Stomach smooth muscle (tissue), 2 donors: ENCODE measurements around the gene FATE1.

Experiments
- H3K27ac ChIP-seq: one replicate; pipeline ENCODE4 v1.7.0; 2013; ENCODE audit warnings: mild to moderate bottlenecking, low read length, inconsistent platforms
- H3K27me3 ChIP-seq, 2 donors: one replicate each; pipeline ENCODE4 v1.7.0; 2013; ENCODE audit warnings: low read length in 2 of 2; ENCODE audit not compliant: insufficient read depth in 2 of 2, control insufficient read depth in 1 of 2
- H3K36me3 ChIP-seq, 2 donors: one replicate each; pipeline ENCODE4 v1.7.0; 2013; ENCODE audit warnings: low read length in 2 of 2; ENCODE audit not compliant: control insufficient read depth in 2 of 2, insufficient read depth in 2 of 2
- H3K4me1 ChIP-seq: one replicate; pipeline ENCODE4 v1.7.0; 2013; ENCODE audit warnings: low read length; ENCODE audit not compliant: control insufficient read depth, insufficient read depth
- H3K4me3 ChIP-seq, 2 donors: one replicate each; pipeline ENCODE4 v1.7.0; 2013; ENCODE audit warnings: low read length in 2 of 2
- H3K9ac ChIP-seq, 2 donors: one replicate each; pipeline ENCODE4 v1.7.0; 2013; ENCODE audit warnings: low read length in 2 of 2, mild to moderate bottlenecking in 1 of 2
- H3K9me3 ChIP-seq, 2 donors: one replicate each; pipeline ENCODE4 v1.7.0; 2013; ENCODE audit warnings: low read length in 2 of 2; ENCODE audit not compliant: control insufficient read depth in 2 of 2
- donor health status: healthy.
- donor health status: Pancreatic carcinoma.

FATE1 gene, protein sequence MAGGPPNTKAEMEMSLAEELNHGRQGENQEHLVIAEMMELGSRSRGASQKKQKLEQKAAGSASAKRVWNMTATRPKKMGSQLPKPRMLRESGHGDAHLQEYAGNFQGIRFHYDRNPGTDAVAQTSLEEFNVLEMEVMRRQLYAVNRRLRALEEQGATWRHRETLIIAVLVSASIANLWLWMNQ

DNA sequence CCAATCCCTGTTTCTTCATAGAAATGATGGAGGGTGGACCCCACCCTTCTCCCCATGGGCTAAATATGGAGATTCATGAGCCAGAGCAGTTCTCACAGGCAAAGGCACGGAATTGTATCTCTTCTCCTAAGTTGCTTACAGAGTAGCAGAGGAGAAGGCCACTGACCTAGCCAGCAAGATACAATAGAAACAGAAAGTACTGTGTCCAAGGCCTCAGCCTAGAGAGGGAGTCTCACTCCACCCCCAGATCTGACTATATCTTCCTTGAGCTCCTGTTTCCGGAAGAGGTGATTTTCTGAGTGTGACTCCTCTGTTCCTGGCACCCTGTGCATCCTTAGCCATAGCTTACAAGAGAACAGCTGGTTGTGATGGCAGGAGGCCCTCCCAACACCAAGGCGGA, at the start of gene FATE1:
TSS of gene FATE1 (plus strand) at position 284 of the 400 bp plus-strand sequence. CDS start at position 369, 85 bp downstream.
- Histone ChIP-seq H3K36me3 (no peaks in the 10 kb centered on the region), H3K4me3 (no peak within 1 kb of the TSS), H3K9ac (no peak within 1 kb of the TSS), H3K4me1 (peaks cover 6% of the 10 kb centered on the region), H3K27ac (no peak within 1 kb of the TSS), H3K27me3 (peaks cover 0 to 13% of the 10 kb centered on the region in 2 donors), H3K9me3 (no peaks in the 10 kb centered on the region)

GRCh38 chrX:151675121-151675746, 40.6 kb upstream of the FATE1 start:
- H3K4me1 ChIP-seq: no peaks in the 10 kb centered on the region
- H3K27me3 ChIP-seq: peaks cover 0 to 13% of the 10 kb centered on the region in 2 donors
- H3K4me3 ChIP-seq: no peak overlapping the region
- no peaks in the 10 kb centered on the region for H3K36me3 ChIP-seq
- no peak overlapping the region for H3K9ac ChIP-seq
- peaks cover 0 to 8% of the 10 kb centered on the region in 2 donors for H3K9me3 ChIP-seq
- H3K27ac ChIP-seq: no peak overlapping the region

- H3K27ac ChIP-seq: no peak overlapping the region
- no peaks in the 10 kb centered on the region for H3K4me1 ChIP-seq
- H3K4me3 ChIP-seq: no peak overlapping the region
- no peak overlapping the region for H3K9ac ChIP-seq
- peaks cover 0 to 11% of the 10 kb centered on the region in 2 donors for H3K27me3 ChIP-seq
- H3K9me3 ChIP-seq: peaks cover 0 to 4% of the 10 kb centered on the region in 2 donors
- no peaks in the 10 kb centered on the region for H3K36me3 ChIP-seq
These were observed 39.6 kb upstream of the FATE1 start for GRCh38 chrX:151676196-151676595.

DNA sequence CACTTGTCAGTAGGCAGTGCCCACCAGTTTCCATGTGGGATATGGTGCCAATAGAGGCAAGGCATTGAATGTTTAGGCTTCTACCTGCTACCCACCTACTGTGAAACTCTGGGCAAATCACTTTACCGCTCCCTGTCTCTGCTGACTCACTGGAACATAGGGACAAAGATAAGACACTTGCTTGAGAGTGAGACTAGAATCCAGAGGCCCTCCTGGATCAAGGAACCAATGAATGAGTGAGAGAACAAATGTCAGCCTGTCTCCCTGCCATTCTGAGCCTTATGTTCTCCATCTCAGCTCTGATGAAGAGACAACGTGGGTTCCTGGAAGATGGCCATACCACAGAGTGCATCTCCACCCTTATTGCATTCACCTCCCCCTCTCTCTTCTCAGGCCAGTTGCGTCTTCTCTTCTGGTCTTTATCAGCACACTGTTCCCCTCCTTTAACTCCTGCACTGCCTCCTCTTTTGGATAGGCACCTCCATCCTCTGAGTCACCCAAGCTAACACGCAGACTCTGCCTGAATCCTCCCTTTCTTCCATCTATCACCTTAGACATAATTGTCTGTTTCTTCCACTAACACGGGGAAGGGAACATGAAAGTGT, 35.9 kb upstream of the FATE1 start:
- no peak overlapping the region for H3K27ac ChIP-seq
- H3K9ac ChIP-seq: no peak overlapping the region
- H3K9me3 ChIP-seq: peaks cover 0 to 4% of the 10 kb centered on the region in 2 donors
- H3K4me3 ChIP-seq: no peak overlapping the region
- peaks cover 0 to 8% of the 10 kb centered on the region in 2 donors for H3K27me3 ChIP-seq
- H3K4me1 ChIP-seq: no peaks in the 10 kb centered on the region
- no peaks in the 10 kb centered on the region for H3K36me3 ChIP-seq

GRCh38 chrX:151680805-151681204, 35.0 kb upstream of the FATE1 start:
- no peaks in the 10 kb centered on the region for H3K4me1 ChIP-seq
- no peak overlapping the region for H3K9ac ChIP-seq
- H3K9me3 ChIP-seq: peaks cover 0 to 4% of the 10 kb centered on the region in 2 donors
- H3K27ac ChIP-seq: no peak overlapping the region
- H3K27me3 ChIP-seq: peaks cover 0 to 6% of the 10 kb centered on the region in 2 donors
- no peak overlapping the region for H3K4me3 ChIP-seq
- H3K36me3 ChIP-seq: no peaks in the 10 kb centered on the region

GRCh38 chrX:151687635-151688034, 28.2 kb upstream of the FATE1 start:
- H3K9me3 ChIP-seq: no peaks in the 10 kb centered on the region
- no peak overlapping the region for H3K4me3 ChIP-seq
- no peak overlapping the region for H3K9ac ChIP-seq
- no peaks in the 10 kb centered on the region for H3K4me1 ChIP-seq
- no peaks in the 10 kb centered on the region for H3K36me3 ChIP-seq
- no peak overlapping the region for H3K27ac ChIP-seq
- peaks cover 0 to 3% of the 10 kb centered on the region in 2 donors for H3K27me3 ChIP-seq

GRCh38 chrX:151688695-151689094, 27.1 kb upstream of the FATE1 start:
- no peak overlapping the region for H3K4me3 ChIP-seq
- H3K9ac ChIP-seq: no peak overlapping the region
- H3K27me3 ChIP-seq: peaks cover 0 to 7% of the 10 kb centered on the region in 2 donors
- H3K36me3 ChIP-seq: no peaks in the 10 kb centered on the region
- no peaks in the 10 kb centered on the region for H3K4me1 ChIP-seq
- no peaks in the 10 kb centered on the region for H3K9me3 ChIP-seq
- H3K27ac ChIP-seq: no peak overlapping the region

DNA sequence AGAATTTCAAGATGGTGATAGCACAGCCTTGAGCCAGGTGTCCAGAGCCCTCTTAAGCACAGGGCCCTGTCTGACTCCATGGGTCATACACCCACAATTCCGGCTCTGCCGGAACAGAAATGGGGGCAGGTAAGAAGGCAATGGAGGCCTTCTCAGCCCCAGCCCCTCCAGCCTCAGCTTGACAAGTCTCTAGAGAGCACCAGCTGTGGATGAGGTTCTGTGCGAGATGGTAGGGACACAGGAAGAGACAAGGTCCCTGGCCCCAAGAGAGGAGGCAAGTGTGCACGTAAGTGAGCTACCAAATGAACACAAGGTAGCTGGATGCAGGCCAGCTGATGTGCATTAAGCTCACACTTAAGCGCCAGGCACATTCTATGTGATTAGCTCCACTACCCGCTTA, 23.0 kb upstream of the FATE1 start:
- no peak overlapping the region for H3K4me3 ChIP-seq
- H3K27me3 ChIP-seq: peaks cover 0 to 18% of the 10 kb centered on the region in 2 donors
- no peak overlapping the region for H3K27ac ChIP-seq
- H3K9ac ChIP-seq: no peak overlapping the region
- H3K36me3 ChIP-seq: no peaks in the 10 kb centered on the region
- H3K9me3 ChIP-seq: no peaks in the 10 kb centered on the region
- H3K4me1 ChIP-seq: no peaks in the 10 kb centered on the region

DNA sequence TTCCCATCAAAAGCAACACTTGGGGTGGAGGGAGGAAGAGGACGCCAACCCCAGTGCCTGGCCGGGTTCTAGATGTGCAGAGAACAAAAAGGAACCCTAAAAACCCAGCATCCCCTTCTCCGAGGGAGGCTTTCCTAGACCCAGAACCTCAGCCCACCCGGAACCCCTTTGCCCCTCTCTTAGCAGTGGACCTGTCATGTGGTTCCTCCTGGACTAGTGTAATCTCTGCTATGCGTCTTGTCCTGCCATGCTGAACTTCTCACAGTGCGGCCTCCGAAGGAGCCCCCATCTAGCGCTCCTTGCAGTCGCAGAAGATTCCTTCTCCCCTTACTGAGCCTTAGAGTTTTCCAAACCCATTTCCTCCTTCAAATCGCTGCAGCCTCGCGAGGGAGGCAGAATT, 21.7 kb upstream of the FATE1 start:
- no peaks in the 10 kb centered on the region for H3K9me3 ChIP-seq
- H3K36me3 ChIP-seq: no peaks in the 10 kb centered on the region
- no peak overlapping the region for H3K27ac ChIP-seq
- no peaks in the 10 kb centered on the region for H3K4me1 ChIP-seq
- no peak overlapping the region for H3K4me3 ChIP-seq
- no peak overlapping the region for H3K9ac ChIP-seq
- H3K27me3 ChIP-seq: peaks cover 0 to 21% of the 10 kb centered on the region in 2 donors

GRCh38 chrX:151694661-151695582, 20.9 kb upstream of the FATE1 start, which contains the start of gene PRRG3:
TSS of gene PRRG3 (plus strand) at chrX:151695458. CDS start at chrX:151698815, 3,357 bp downstream.
- Histone ChIP-seq H3K27me3 (peaks cover 0 to 21% of the 10 kb centered on the region in 2 donors), H3K9me3 (no peaks in the 10 kb centered on the region), H3K4me1 (no peaks in the 10 kb centered on the region), H3K36me3 (no peaks in the 10 kb centered on the region), H3K9ac (no peak within 1 kb of the TSS), H3K27ac (no peak within 1 kb of the TSS), H3K4me3 (no peak within 1 kb of the TSS)
